A549 (cell line): ENCODE measurements around the gene IL2. TPM values are rescaled to one million over a fixed set of nuclear protein-coding genes. Genes with fewer than 3 reads are reported as not detected.

Source experiments
- ATAC-seq, 2 experiments: fragments of 200-7000 bp in 1 of 2; fragments of >200 bp in 1 of 2; cut with Nextera tagmentation in 1 of 2; cut with Tn5 transposase in 1 of 2; 3 replicates each; pipeline versions ENCODE4 v1.8.0 to v1.9.1; 2018 to 2020; ENCODE audit warnings: mild to moderate bottlenecking in 1 of 2, moderate library complexity in 1 of 2
- CTCF ChIA-PET: fragments of 300-600 bp; sonication (Branson Sonifier 250); formaldehyde crosslinking; extraction: SDS; loops from one replicate; lab custom pipeline; 2021; ENCODE audit warnings: antibody characterized with exemption, inconsistent platforms; lab: Yijun Ruan, JAX
- POLR2A ChIA-PET: fragments of 350-600 bp; formaldehyde crosslinking; extraction: SDS; loops from one replicate; lab custom pipeline; 2021; ENCODE audit warnings: antibody characterized with exemption, inconsistent platforms; lab: Yijun Ruan, JAX
- DNase-seq, 2 experiments: peaks; one replicate each; pipeline versions ENCODE4 v3.0.0 to v3.0.0-alpha.2; 2011 to 2016; ENCODE audit warnings: low read depth in 1 of 2, low spot score in 1 of 2
- FAIRE-seq: peaks from 2 replicates; lab custom pipeline; 2011; peaks lifted over from hg19 to GRCh38; lab: Jason Lieb, UNC
- H3K27ac ChIP-seq, 2 experiments: fragments of >200 bp; sonication (Bioruptor Twin); formaldehyde crosslinking; 3 replicates each; pipeline ENCODE4 v1.5.1; 2016 to 2017
- H3K4me1 ChIP-seq: fragments of >200 bp; sonication (Bioruptor Twin); formaldehyde crosslinking; 3 replicates; pipeline ENCODE4 v1.6.1; 2016
- H3K4me2 ChIP-seq: fragments of >200 bp; sonication (Bioruptor Twin); formaldehyde crosslinking; 3 replicates; pipeline ENCODE4 v1.6.1; 2016
- H3K4me3 ChIP-seq: fragments of >200 bp; sonication (Bioruptor Twin); formaldehyde crosslinking; 3 replicates; pipeline ENCODE4 v1.5.1; 2016
- H3K9me3 ChIP-seq: fragments of >200 bp; sonication (Bioruptor Twin); formaldehyde crosslinking; 3 replicates; pipeline ENCODE4 v1.6.1; 2016
- CBX2 ChIP-seq: fragments of 200-600 bp; sonication (generic); IDR thresholded peaks from 2 replicates; pipeline ENCODE4 v1.6.1; 2016; ENCODE audit warnings: low read depth, mild to moderate bottlenecking, borderline replicate concordance
- FOSL2 ChIP-seq, 2 experiments: fragments of 450-650 bp in 1 of 2; fragments of >200 bp in 1 of 2; sonication (Bioruptor Twin) in 1 of 2; formaldehyde crosslinking; IDR thresholded peaks; 2 replicates each; pipeline versions ENCODE4 v1.5.0 to v1.6.1; 2016 to 2020; ENCODE audit warnings: mild to moderate bottlenecking in 1 of 2, moderate library complexity in 1 of 2
- HES2 ChIP-seq: fragments of >200 bp; sonication (Bioruptor Twin); formaldehyde crosslinking; IDR thresholded peaks from 2 replicates; pipeline ENCODE4 v1.6.1; 2016
- HOXA7 ChIP-seq: fragments of 250-450 bp; sonication (Bioruptor Pico); IDR thresholded peaks from 2 replicates; pipeline ENCODE4 v1.5.0; 2020; ENCODE audit warnings: mild to moderate bottlenecking, moderate library complexity
- KDM5A ChIP-seq: fragments of 200-600 bp; sonication (generic); IDR thresholded peaks from 2 replicates; pipeline ENCODE4 v1.6.1; 2016; ENCODE audit warnings: antibody characterized with exemption, mild to moderate bottlenecking
- MAFK ChIP-seq: fragments of 450-650 bp; IDR thresholded peaks from 2 replicates; pipeline ENCODE4 v1.6.1; 2014; ENCODE audit not compliant: partially characterized antibody
- MAZ ChIP-seq: fragments of 150-350 bp; IDR thresholded peaks from 2 replicates; pipeline ENCODE4 v1.6.1; 2014; ENCODE audit warnings: antibody characterized with exemption, low read depth, low read length, borderline replicate concordance
- NR3C1 ChIP-seq: fragments of >200 bp; sonication (Bioruptor Twin); formaldehyde crosslinking; IDR thresholded peaks from 3 replicates; pipeline ENCODE4 v1.6.1; 2017
- PHF8 ChIP-seq: fragments of 200-600 bp; sonication (generic); IDR thresholded peaks from 2 replicates; pipeline ENCODE4 v1.6.1; 2016; ENCODE audit warnings: low read depth, mild to moderate bottlenecking, antibody characterized with exemption, moderate library complexity, borderline replicate concordance
- RNF2 ChIP-seq: fragments of 200-600 bp; sonication (generic); IDR thresholded peaks from 2 replicates; pipeline ENCODE4 v1.6.1; 2016; ENCODE audit warnings: low read depth, mild to moderate bottlenecking, antibody characterized with exemption, moderate library complexity, borderline replicate concordance
- SMC3 ChIP-seq: fragments of >200 bp; sonication (Bioruptor Twin); formaldehyde crosslinking; IDR thresholded peaks from 3 replicates; pipeline ENCODE4 v1.6.1; 2018; ENCODE audit warnings: inconsistent platforms
- ZC3H11A ChIP-seq: fragments of 450-650 bp; IDR thresholded peaks from 2 replicates; pipeline ENCODE4 v1.6.1; 2014; ENCODE audit warnings: antibody characterized with exemption, mild to moderate bottlenecking
- ZNF302 ChIP-seq: fragments of 250-450 bp; sonication (Bioruptor Pico); IDR thresholded peaks from 2 replicates; pipeline ENCODE4 v1.9.0; 2021; ENCODE audit warnings: inconsistent platforms, mild to moderate bottlenecking, moderate library complexity
- WGBS: methylation state at CpG from one replicate; pipeline ENCODE4 v1.1.6; 2017; ENCODE audit errors: missing lambda C conversion rate; 5-methylcytosine and 5-hydroxymethylcytosine counted together
- polyA plus RNA-seq, 4 experiments: library from polyadenylated mRNA; depleted of rRNA in 3 of 4; stranded (reverse); fragments of >200 nt; fragmentation: RNase III in 1 of 4; extraction: RNeasy Plus Mini Kit Qiagen cat#74134 plus additional on column Dnase treatment in 1 of 4; gene quantifications; 2 replicates in 3 of 4; 3 replicates in 1 of 4; pipeline ENCODE4 v1.2.3, GENCODE V29; 2011 to 2017
- TF ChIP-seq, protein P1 (sequence below): fragments of 450-650 bp; IDR thresholded peaks from 2 replicates; pipeline ENCODE4 v1.6.1; 2014; ENCODE audit warnings: antibody characterized with exemption
- TF ChIP-seq, protein P2 (sequence below): IDR thresholded peaks from 2 replicates; pipeline ENCODE4 v1.6.1; 2012; ENCODE audit warnings: low read depth, borderline replicate concordance

The IL2 gene
- polyA plus RNA-seq, 2 of the 4 experiments (the other 2 are of a cell fraction) = not detected

DNA sequence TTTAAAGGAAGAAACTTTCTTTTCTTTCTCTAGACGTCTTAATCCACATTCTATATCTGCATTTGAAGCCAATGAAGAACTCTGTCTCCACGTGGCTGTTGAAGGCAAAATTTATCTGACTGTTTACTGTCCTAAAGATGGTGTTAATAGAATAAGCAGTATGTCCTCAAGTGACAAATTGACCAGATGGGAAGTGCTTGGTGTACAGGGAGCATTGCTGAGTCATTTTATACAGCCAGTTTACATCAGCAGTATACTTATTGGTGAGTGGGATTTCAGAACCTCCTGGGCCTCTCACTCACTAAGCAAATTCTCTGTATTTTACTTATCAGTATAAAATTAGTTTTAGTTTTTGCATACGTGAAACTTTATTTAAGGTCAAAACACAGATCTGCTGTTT is 44.0 kb downstream of the IL2 start (continued):
- TF ChIP-seq HES2 (no peak), RNF2 (no peak), SMC3 (no peak), MAFK (no peak), ZNF302 (CRISPR knock-in tag) (no peak)
- TF ChIP-seq, protein P1, sequence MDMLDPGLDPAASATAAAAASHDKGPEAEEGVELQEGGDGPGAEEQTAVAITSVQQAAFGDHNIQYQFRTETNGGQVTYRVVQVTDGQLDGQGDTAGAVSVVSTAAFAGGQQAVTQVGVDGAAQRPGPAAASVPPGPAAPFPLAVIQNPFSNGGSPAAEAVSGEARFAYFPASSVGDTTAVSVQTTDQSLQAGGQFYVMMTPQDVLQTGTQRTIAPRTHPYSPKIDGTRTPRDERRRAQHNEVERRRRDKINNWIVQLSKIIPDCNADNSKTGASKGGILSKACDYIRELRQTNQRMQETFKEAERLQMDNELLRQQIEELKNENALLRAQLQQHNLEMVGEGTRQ = no peak

DNA sequence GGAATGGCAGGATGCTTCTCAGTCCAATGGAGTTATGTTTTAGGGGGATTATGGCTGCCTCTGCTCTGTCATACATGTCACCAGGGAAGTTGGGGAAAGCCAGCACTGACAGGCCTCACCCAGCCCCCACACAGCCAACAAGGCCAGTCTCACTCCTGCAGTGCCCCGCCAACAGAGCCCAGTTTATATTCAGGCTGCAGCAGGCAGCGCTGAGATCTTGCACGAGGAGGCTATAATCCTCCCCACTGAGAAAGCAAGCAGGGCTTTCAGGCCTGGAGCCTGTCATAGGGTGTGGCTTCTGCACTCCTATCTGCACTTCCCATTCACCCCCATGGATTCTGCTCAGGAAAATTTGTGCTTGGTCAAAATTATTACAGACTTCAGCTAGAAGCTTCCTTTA is 52.7 kb downstream of the IL2 start:
- H3K4me2 ChIP-seq = no peak overlapping the region
- ATAC-seq (no peak; a peak in 1 of 6 replicates), DNase-seq (no peak), FAIRE-seq (no peak)
- H3K9me3 ChIP-seq = no peaks in the 10 kb centered on the region
- TF ChIP-seq SMC3 (no peak), KDM5A (no peak), PHF8 (no peak), ZC3H11A (no peak), FOSL2 (IDR thresholded peaks at IDR 0.05) (no peak), FOSL2 (CRISPR knock-in tag; IDR thresholded peaks at IDR 0.05) (no peak), HOXA7 (CRISPR knock-in tag) (no peak), ZNF302 (CRISPR knock-in tag) (no peak), MAZ (no peak), NR3C1 (no peak), CBX2 (no peak)
- TF ChIP-seq, protein P2, sequence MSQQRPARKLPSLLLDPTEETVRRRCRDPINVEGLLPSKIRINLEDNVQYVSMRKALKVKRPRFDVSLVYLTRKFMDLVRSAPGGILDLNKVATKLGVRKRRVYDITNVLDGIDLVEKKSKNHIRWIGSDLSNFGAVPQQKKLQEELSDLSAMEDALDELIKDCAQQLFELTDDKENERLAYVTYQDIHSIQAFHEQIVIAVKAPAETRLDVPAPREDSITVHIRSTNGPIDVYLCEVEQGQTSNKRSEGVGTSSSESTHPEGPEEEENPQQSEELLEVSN = no peak
- no peak overlapping the region for H3K4me3 ChIP-seq
- ChIA-PET CTCF (no interaction called here), POLR2A (no interaction called here)
- no peak overlapping the region for H3K27ac ChIP-seq
- no peaks in the 10 kb centered on the region for H3K4me1 ChIP-seq
- WGBS = 36% methylated on average over 3 of the region's 3 CpGs

Other genes starting within 250 kb of the IL2 start
- gene ADAD1, start 77.7 kb downstream of the IL2 start, polyA plus RNA-seq (2011; rRNA removed) = not detected in 2 replicates
- not detected in 3 replicates for gene ADAD1, start 77.7 kb downstream of the IL2 start, polyA plus RNA-seq (2017; fragmentation: RNase III; extraction: RNeasy Plus Mini Kit Qiagen cat#74134 plus additional on column Dnase treatment)
- not detected in 2 replicates for gene IL21, start 164.3 kb upstream of the IL2 start, polyA plus RNA-seq (2011; rRNA removed)
- not detected in 3 replicates for gene IL21, start 164.3 kb upstream of the IL2 start, polyA plus RNA-seq (2017; fragmentation: RNase III; extraction: RNeasy Plus Mini Kit Qiagen cat#74134 plus additional on column Dnase treatment)